Activated CD4-positive, alpha-beta T cell treated with anti-CD3 and anti-CD28 coated beads, Interleukin-2, Interleukin-6, amounts not matched to agents 100 ng/mL and 50 ng/mL, durations not matched to agents 16 hours and 8 hours (primary cell): ENCODE measurements around the gene MAGEB18.

ENCODE experiments used
- DNase-seq: peaks from one replicate; pipeline ENCODE4 v3.0.0-alpha.2; 2020

MAGEB18 gene

DNA sequence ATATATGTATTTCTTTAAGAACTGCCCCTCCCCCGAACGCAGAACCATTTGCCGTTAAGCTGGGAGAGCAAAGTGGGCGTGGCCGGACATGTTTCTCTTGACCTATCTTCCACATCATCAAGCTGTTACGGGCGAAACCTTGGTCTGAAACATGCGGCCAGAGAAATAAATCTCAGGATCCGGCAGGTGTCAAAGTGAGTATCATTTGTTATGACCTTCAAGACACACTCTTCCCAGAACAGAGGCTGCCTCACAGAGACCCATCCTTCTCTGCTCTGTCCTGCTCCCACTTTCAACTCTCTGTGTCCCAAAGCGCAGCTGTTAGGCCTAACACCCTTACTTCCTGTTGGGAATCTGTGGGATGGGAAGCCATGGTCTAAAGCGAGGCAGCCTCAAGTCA, at the start of gene MAGEB18:
Gene MAGEB18, plus strand, starts transcription at position 70 of the 400 bp plus-strand sequence. CDS start 643 bp downstream, outside the sequence.
- no peak for DNase-seq

DNA sequence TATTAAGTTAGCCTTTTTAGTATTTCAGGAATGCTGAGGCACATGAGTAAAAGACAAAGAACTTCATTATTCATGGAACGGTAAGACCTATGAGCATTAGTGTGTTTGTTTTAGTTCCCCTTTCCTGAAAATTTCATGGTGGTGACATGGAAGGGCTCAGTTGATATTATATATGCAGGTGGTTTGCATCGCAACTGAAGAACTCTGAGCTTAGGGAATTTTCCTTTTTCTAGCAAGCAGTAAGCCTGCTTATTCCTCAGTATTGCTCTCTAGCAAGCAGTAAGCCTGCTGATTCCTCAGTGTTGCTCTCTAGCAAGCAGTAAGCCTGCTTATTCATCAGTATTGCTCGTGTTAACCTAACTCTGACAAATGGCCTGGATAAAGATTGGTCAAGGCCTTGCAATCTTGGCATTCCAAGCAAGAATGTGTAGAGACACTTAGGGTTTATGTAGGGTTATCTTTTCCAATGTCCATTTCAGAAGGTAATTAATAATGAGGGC, 37.7 kb upstream of the MAGEB18 start:
- no peak for DNase-seq

DNA sequence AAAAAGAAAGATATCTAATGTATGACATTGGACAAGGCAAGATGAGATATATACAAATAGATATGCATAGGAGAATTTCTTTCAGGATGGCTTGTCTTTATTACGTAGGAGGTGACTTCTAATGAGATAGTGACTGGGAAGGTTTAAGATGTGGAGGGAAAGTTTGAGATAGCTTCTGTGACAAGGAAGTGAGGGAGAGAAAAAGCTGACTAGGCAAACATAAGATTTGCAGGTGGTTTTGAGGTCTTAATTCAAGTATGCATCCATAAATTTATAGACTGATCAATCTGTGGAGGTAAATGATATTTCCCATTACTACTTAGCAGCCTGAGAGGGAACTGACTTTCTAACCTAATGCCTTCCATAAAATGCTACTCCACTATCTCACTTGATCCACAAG, 29.0 kb upstream of the MAGEB18 start:
- DNase-seq, result no peak

DNA sequence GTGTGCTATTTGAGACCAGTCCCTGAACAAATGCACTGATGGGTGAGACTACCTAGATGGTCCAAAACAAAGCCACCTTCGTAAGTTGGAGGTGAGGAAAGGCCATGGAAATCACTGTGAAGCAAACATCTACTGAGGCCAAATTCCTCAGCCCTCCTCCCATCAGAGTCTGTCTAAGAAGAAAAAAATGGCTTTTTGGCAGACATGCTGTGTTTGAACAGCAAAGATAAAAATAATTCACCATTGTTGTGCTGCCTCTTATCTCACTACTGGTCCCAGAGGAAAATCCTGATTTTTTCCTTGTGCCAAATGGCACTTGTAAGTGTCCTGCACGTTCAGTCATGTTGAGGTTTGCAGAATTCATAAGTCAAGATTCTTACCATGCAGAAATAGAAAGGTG, 7.9 kb downstream of the MAGEB18 start:
- DNase-seq, result no peak

DNA sequence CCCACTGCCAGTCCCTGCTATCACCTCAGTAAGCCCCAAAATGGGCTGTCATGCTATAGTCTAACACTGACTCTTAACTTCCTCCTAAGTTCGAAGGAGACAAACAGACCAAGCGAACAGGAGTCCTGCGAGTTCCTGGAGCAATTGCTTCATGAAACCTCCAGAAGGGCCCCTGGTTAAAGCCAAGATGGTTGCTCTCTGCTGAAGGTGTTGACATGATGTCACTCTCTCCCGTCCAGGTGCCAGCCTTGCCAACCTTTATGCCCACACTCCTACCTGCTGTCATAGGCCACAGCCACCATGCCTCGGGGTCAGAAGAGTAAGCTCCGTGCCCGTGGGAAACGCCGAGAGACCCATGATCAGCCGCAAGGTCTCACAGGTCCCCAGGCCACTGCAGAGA, 22.2 kb downstream of the MAGEB18 start, which contains the start of gene MAGEB6B:
Gene MAGEB6B, plus strand, starts transcription at position 301 of the 400 bp plus-strand sequence. Its CDS starts 0 bp downstream, at position 301.
- DNase-seq, result no peak
